ENCODE data around the gene PNPLA4.

Gene PNPLA4, protein sequence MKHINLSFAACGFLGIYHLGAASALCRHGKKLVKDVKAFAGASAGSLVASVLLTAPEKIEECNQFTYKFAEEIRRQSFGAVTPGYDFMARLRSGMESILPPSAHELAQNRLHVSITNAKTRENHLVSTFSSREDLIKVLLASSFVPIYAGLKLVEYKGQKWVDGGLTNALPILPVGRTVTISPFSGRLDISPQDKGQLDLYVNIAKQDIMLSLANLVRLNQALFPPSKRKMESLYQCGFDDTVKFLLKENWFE

DNA sequence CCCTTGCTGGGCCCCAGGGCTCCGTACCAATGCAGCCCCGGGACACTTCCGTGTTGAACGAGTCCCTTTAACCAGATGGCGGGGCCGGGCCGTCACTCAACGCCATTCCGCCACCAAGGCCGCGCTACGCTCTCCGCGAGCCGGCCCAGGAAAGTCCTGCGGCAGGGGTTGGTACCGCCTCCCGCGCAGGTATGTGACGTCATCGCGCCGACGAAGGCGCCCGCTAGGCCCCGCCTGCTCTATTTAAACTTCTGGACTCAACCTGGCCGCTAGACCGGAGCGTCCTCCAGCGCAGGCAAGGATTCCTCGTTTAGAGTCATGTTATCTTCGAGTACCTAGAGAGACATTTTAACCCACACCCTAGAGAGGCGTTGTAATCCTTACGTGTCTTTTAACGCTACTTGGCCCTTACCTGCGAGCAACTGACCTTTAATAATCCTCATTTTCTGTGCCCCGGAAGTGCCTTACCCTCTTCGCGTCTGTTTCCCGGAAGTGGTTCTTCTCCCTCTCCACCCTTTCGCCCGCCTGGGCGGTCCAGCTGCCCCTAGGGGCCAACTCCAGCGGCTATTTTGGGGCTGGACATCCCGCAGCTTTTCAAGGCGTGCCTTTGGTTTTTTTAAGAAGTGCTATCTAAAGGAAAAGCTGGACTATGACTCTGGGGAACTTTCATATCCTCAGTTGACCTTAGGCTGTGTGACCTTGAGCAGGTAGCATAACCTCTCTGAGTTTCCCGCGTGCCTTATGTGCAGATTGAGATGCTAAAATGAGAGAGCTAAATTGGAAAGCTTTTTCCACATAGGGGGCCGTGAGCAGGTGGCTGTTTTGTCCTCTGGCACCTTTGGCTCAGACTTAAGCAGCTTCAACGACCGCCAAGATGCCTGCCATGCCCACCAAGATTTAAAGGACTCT, at the start of gene PNPLA4:
Gene PNPLA4, minus strand, starts transcription at position 155 of the 909 bp plus-strand sequence. CDS start 1,294 bp downstream, outside the sequence.
- Histone ChIP-seq H3K9me3 (no peaks in the 10 kb centered on the region), H3K4me3 (no peak within 1 kb of the TSS), H3K27me3 (ENCODE audit: low read depth) (no peaks in the 10 kb centered on the region), H3K4me1 (no peaks in the 10 kb centered on the region), H3K36me3 (replicated peaks) (no peaks in the 10 kb centered on the region)
- no peak for DNase-seq (ENCODE audit: low spot score in 2 of 2)
- in situ Hi-C loops (cut with MboI; ENCODE audit: low sequenced_read_pairs), result no loop called here

DNA sequence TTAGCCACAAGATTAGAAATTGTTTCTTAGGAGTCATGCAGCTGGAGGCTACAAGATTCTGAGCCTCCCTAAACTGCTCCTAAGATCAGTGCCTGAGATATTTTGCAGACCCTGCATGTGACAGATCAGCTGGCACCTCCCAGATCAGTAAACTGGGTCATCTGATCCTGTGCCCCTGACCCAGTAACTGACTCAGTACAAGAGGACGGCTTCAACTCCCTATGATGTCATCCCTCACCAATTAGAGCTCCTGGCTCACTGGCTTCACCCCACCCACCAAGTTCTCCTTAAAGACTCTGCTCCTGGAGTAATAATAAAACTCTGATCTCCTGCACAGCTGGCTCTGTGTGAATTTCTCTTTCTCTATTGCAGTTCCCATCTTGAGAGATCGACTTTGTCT, 45.4 kb upstream of the PNPLA4 start:
- Histone ChIP-seq H3K36me3 (replicated peaks) (no peaks in the 10 kb centered on the region), H3K9me3 (no peaks in the 10 kb centered on the region), H3K27me3 (ENCODE audit: low read depth) (no peaks in the 10 kb centered on the region), H3K4me3 (no peak overlapping the region), H3K4me1 (no peaks in the 10 kb centered on the region)
- no peak for DNase-seq (ENCODE audit: low spot score in 2 of 2)
- in situ Hi-C loops (cut with MboI; ENCODE audit: low sequenced_read_pairs), result no loop called here

DNA sequence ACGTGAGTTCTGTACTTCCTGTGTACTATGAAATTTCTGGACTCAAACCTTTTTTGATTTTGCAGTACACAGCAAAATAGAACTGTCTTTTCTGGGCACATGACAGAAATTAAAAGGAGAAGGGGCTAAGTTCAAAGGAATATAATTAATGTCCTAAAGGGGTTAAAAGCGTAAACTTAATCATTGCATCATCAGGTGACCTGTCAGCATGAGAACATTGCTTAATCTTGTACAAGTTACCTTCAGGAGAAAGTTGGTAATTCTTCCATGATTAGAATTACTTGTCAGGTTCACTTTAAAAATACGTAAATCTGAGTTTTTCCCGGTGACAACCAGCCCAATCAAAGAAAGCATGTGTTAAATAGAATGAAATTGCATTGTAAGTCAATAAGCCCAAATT, 43.2 kb upstream of the PNPLA4 start:
- Histone ChIP-seq H3K4me3 (no peak overlapping the region), H3K36me3 (replicated peaks) (no peaks in the 10 kb centered on the region), H3K9me3 (no peaks in the 10 kb centered on the region), H3K4me1 (no peaks in the 10 kb centered on the region), H3K27me3 (ENCODE audit: low read depth) (no peaks in the 10 kb centered on the region)
- no peak for DNase-seq (ENCODE audit: low spot score in 2 of 2)
- in situ Hi-C loops (cut with MboI; ENCODE audit: low sequenced_read_pairs), result no loop called here

DNA sequence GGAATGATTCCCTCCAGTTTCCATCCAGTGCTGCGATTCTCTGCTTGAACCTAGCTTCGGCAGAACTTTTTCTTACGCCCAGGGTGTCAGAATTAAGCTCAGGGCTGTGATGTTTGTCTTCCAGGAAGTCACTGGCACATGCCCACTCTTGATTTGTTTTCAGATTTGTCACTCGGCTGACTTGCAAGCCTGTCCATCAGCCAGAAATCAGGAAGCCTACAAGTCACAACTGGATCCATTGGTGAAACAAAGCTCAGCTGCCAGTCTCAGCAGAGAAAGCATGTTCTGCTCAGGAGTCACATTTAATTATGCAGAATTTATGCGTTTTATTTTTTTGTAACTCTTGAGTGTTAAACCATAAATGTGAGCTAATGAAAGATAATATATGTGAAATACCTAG, 38.2 kb upstream of the PNPLA4 start:
- Histone ChIP-seq H3K9me3 (no peaks in the 10 kb centered on the region), H3K4me1 (no peaks in the 10 kb centered on the region), H3K4me3 (no peak overlapping the region), H3K27me3 (ENCODE audit: low read depth) (no peaks in the 10 kb centered on the region), H3K36me3 (replicated peaks) (no peaks in the 10 kb centered on the region)
- no peak for DNase-seq (ENCODE audit: low spot score in 2 of 2)
- in situ Hi-C loops (cut with MboI; ENCODE audit: low sequenced_read_pairs), result no loop called here

DNA sequence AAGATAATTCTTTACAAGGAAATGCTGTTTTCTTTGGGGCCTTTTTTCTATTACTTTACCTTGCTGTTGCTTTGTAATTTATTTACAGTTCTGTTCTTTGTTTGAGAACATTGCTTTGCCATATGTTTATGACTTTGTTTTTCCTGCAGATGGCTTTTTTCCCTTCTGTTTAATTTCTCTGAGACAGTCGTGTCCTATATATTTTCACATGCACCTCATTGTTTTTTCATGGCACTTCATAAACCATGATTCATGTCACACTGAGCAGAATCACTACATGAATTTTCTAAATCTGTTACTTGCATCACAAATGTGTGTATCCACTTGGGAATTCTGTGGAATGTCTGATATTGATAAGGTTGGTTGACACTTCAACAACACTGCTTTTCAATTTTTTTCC, 33.0 kb upstream of the PNPLA4 start:
- Histone ChIP-seq H3K9me3 (no peaks in the 10 kb centered on the region), H3K27me3 (ENCODE audit: low read depth) (no peaks in the 10 kb centered on the region), H3K4me1 (no peaks in the 10 kb centered on the region), H3K36me3 (replicated peaks) (no peaks in the 10 kb centered on the region), H3K4me3 (no peak overlapping the region)
- in situ Hi-C loops (cut with MboI; ENCODE audit: low sequenced_read_pairs), result no loop called here
- no peak for DNase-seq (ENCODE audit: low spot score in 2 of 2)

DNA sequence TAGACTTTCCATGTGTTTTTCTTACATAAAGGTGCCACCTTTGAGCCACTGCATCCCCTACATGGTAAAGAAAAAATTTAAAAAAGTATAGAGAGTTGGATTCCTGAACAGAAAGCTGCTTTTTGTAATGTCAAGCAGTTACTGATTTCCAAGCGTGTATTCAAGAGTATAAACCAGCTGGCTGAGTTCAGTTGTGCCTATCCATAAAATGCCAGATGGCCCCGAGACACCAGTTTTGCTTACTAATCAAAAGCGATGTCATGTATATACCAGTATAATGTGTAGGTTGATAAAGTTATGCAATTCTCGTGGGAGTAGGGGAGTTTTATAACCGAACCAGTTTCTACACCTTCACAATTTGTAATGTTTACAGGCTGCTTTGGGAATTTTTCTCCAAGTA, 26.2 kb upstream of the PNPLA4 start:
- Histone ChIP-seq H3K4me3 (no peak overlapping the region), H3K4me1 (no peaks in the 10 kb centered on the region), H3K36me3 (replicated peaks) (no peaks in the 10 kb centered on the region), H3K9me3 (no peaks in the 10 kb centered on the region), H3K27me3 (ENCODE audit: low read depth) (no peaks in the 10 kb centered on the region)
- in situ Hi-C loops (cut with MboI; ENCODE audit: low sequenced_read_pairs), result no loop called here
- DNase-seq (ENCODE audit: low spot score in 2 of 2), result no peak

DNA sequence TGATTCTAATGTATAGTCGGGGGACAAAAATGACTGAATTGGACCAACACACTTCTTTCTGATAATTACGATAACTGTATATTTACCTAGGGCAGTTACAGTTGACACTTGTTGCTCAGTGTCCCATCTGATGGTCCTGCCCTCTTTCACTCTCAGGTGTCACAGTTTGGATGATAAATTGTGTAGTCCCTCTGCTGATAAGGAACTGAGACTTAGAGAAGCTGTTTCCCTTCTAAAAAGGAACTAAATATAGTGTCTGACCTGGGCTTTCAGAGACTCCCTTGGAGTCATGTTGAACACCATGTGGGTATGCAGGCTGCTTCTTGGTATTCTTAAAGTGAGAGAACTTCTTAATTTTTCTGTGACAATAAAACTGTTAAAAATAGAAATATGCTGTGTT, 23.7 kb upstream of the PNPLA4 start:
- no peak overlapping the region for H3K4me3 ChIP-seq
- DNase-seq (ENCODE audit: low spot score in 2 of 2), result no peak
- no peaks in the 10 kb centered on the region for H3K9me3 ChIP-seq
- in situ Hi-C loops (cut with MboI; ENCODE audit: low sequenced_read_pairs), result no loop called here
- H3K36me3 ChIP-seq (replicated peaks), result no peaks in the 10 kb centered on the region
- no peaks in the 10 kb centered on the region for H3K27me3 ChIP-seq (ENCODE audit: low read depth)
- no peaks in the 10 kb centered on the region for H3K4me1 ChIP-seq

DNA sequence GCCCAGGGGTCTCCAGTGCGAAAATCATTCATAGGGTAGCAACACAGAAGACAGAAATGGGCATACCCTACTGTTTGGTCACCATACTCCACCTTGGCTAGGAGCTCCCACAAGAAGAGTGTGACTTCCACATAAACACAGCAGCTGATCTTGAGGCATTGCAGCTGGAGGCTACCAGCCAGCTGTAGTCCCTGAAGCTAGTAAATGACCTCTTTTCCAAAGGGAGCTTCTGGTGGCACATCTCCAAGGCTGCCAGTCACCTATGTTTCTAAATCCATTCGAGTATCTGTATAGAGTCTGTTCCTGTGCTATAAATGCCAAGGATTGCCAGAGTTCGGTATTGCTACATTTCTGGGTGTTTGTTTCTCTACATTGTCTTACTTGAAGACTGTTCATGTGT, 21.3 kb upstream of the PNPLA4 start:
- in situ Hi-C loops (cut with MboI; ENCODE audit: low sequenced_read_pairs), result no loop called here
- Histone ChIP-seq H3K4me3 (no peak overlapping the region), H3K36me3 (replicated peaks) (no peaks in the 10 kb centered on the region), H3K27me3 (ENCODE audit: low read depth) (no peaks in the 10 kb centered on the region), H3K9me3 (no peaks in the 10 kb centered on the region), H3K4me1 (no peaks in the 10 kb centered on the region)
- no peak for DNase-seq (ENCODE audit: low spot score in 2 of 2)

DNA sequence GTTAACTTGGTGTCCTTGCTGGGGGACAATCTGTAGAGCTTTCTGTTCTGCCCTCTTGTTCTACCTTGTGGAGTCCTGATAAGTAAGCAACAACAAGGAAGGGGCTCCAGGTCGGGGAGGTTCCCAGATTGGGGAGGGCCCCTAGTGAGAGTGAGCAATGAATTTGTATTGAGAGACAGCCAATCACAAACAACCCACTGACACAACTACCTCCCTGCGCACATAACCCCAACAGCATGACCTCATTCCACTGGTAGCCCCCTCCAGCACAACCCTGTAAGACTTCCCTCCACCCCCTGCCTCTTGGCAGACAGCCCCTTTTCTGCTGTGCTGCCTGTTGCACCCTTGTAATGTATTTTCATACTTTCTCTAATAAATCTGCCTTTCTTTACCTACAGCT, 19.7 kb upstream of the PNPLA4 start:
- Histone ChIP-seq H3K27me3 (ENCODE audit: low read depth) (no peaks in the 10 kb centered on the region), H3K9me3 (no peaks in the 10 kb centered on the region), H3K36me3 (replicated peaks) (no peaks in the 10 kb centered on the region), H3K4me3 (no peak overlapping the region), H3K4me1 (no peaks in the 10 kb centered on the region)
- no peak for DNase-seq (ENCODE audit: low spot score in 2 of 2)
- in situ Hi-C loops (cut with MboI; ENCODE audit: low sequenced_read_pairs), result no loop called here

DNA sequence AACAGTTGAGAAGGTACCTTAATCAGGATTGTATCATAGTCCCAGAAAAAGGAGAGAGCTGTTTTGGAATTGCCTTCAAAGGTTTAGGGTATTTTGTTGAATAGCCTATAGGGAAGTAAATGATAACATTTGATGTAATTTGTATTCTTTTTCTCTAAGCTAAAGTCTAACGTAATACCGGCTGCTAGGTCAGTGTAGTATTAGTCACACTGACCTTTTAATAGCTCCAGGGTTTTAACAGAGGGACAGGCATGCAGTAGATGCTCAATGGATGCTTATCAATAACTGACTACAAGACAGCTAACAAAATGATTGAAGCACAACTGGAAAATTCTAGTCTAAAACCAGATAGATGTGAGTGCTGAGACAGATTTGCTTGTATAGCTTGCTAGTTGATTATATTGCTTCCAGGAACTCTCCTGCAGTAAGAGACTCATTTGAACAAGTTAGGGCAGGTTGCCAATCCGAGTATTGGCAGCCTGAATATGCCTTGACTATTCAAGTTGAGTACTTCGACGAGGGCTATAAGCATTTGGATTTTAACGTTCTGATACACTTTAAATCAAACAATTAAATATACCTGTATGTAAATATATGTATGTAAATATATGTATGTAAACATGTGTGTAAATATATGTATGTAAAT, 16.5 kb upstream of the PNPLA4 start:
- no peak overlapping the region for H3K4me3 ChIP-seq
- H3K9me3 ChIP-seq, result no peaks in the 10 kb centered on the region
- no peaks in the 10 kb centered on the region for H3K36me3 ChIP-seq (replicated peaks)
- in situ Hi-C loops (cut with MboI; ENCODE audit: low sequenced_read_pairs), result no loop called here
- DNase-seq (ENCODE audit: low spot score in 2 of 2), result no peak
- no peaks in the 10 kb centered on the region for H3K27me3 ChIP-seq (ENCODE audit: low read depth)
- H3K4me1 ChIP-seq, result no peaks in the 10 kb centered on the region

DNA sequence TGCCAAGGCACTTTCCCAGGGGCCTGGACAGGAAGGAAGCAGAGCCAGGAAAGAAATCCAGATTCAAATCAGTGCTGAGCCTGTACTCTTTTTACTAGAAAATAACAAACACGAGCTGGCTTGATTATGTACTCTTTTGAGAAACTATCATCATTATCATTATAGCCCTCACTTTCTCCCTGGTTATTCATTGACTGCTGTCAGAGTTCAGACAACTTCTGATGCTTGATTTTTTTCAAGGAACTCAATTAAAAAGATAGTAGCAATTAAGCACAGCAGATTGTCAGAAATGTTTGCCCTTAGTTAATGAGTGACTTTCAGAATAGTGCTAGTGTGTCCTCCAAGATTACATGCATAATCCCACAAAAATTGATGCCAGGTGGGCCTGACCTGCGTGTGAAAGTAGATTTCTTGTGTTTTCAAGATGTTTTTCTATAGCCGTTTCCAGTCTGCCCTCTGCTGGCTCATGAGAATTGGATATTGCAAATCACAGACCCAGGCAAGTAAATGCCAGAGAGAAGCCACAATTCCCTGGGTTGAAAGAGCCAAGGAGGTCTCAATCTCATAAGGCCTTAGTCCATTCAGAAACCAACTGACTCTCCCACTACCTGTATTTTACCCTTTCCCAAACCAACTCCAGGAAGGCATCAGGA, 14.3 kb upstream of the PNPLA4 start:
- in situ Hi-C loops (cut with MboI; ENCODE audit: low sequenced_read_pairs), result no loop called here
- Histone ChIP-seq H3K4me3 (no peak overlapping the region), H3K27me3 (ENCODE audit: low read depth) (no peaks in the 10 kb centered on the region), H3K9me3 (no peaks in the 10 kb centered on the region), H3K4me1 (no peaks in the 10 kb centered on the region), H3K36me3 (replicated peaks) (no peaks in the 10 kb centered on the region)
- DNase-seq (ENCODE audit: low spot score in 2 of 2), result no peak

DNA sequence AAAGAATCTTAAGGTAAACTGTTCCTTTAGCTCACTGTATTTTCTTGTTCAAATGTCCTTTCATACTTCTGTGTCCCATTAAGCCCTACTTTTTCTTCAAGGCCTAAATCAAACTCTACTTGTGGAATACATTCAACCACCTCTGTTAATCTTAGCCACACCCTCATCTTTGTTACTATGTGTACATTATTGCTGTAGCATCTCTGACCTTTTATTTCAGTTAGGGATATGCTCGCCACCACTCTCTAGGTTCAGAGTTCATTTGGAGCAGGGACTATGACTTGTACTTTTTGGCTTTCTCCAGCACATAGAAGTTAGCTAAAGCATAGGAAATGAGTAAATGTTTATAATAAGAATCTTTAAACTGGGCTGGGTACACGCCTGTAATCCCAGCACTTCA, 6.8 kb upstream of the PNPLA4 start:
- Histone ChIP-seq H3K9me3 (no peaks in the 10 kb centered on the region), H3K4me3 (no peak overlapping the region)

DNA sequence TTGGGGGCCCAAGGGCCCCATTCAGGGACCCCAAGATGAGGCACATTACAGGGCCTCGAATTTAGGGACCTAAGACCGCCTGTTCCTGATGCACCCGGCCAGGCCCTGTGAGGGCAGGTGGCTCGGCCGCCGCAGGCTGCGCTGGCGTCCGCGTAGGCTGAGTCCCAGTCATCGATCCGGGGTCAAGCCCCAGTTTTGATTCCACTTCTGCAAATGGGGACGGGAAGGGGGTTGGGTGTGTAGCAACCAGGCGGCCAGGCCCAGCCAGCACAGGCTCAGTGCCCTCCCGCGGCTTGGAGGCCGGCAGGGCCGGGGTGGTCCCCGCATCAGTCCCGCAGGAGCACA, 327 bp downstream of the PNPLA4 start:
- Histone ChIP-seq H3K27me3 (ENCODE audit: low read depth) (no peaks in the 10 kb centered on the region), H3K4me1 (no peaks in the 10 kb centered on the region), H3K4me3 (no peak overlapping the region), H3K9me3 (no peaks in the 10 kb centered on the region), H3K36me3 (replicated peaks) (no peaks in the 10 kb centered on the region)
- no peak for DNase-seq (ENCODE audit: low spot score in 2 of 2)
- in situ Hi-C loops (cut with MboI; ENCODE audit: low sequenced_read_pairs), result no loop called here

More for the DNA sequence above, 6.8 kb upstream of the PNPLA4 start:
- in situ Hi-C loops (cut with MboI; ENCODE audit: low sequenced_read_pairs), result no loop called here
- Histone ChIP-seq H3K4me1 (no peaks in the 10 kb centered on the region), H3K27me3 (ENCODE audit: low read depth) (no peaks in the 10 kb centered on the region), H3K36me3 (replicated peaks) (no peaks in the 10 kb centered on the region)
- no peak for DNase-seq (ENCODE audit: low spot score in 2 of 2)

DNA sequence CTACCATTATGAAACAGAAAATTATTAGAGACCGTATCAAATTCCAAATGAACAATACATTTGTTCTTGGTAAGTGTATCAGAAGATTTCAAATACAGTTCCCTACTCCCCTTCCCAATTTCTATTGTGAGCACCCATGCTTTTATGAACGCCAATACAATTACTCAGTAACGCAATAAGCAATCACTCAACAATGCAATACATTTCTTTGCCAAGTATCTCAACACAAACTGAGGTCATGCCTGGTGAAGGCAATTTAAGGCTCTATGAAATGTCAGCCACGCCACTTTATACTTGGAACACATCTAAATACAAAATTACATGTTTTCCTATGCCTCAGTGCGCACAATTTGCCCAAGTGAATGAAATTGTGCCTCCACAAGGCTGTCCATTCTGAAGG, 712 bp downstream of the PNPLA4 start:
- Histone ChIP-seq H3K4me1 (no peaks in the 10 kb centered on the region), H3K27me3 (ENCODE audit: low read depth) (no peaks in the 10 kb centered on the region), H3K9me3 (no peaks in the 10 kb centered on the region), H3K4me3 (no peak overlapping the region), H3K36me3 (replicated peaks) (no peaks in the 10 kb centered on the region)
- in situ Hi-C loops (cut with MboI; ENCODE audit: low sequenced_read_pairs), result no loop called here
- DNase-seq (ENCODE audit: low spot score in 2 of 2), result no peak
